ENCODE results near the gene SPC25.

Gene SPC25

GRCh38 chr2:168928113-168928831, 38.0 kb upstream of the SPC25 start:
- DNase-seq (ENCODE audit: low spot score) = no peak
- H3K18ac ChIP-seq (ENCODE audit: low read length) = no peak overlapping the region
- H2BK5ac ChIP-seq (ENCODE audit: low read length) = no peak overlapping the region
- no peak overlapping the region for H3K4ac ChIP-seq (ENCODE audit: low read length)
- no peak overlapping the region for H2BK12ac ChIP-seq (ENCODE audit: low read length)
- no peak overlapping the region for H4K91ac ChIP-seq (ENCODE audit: low read depth, low read length, poor library complexity)
- no peak overlapping the region for H3K9ac ChIP-seq (ENCODE audit: low read depth, low read length, poor library complexity)
- H2BK15ac ChIP-seq (ENCODE audit: low read length) = no peak overlapping the region
- no peak overlapping the region for H3K4me2 ChIP-seq (ENCODE audit: insufficient read depth, low read length, poor library complexity, severe bottlenecking)
- no peak overlapping the region for H2AK5ac ChIP-seq (ENCODE audit: low read depth, low read length)
- H2BK120ac ChIP-seq (ENCODE audit: low read depth, low read length) = no peak overlapping the region
- H3K4me1 ChIP-seq (ENCODE audit: control insufficient read depth in 2 of 2, insufficient read depth in 1 of 2, low read depth in 1 of 2, low read length in 2 of 2) = no peaks in the 10 kb centered on the region
- H3K9me3 ChIP-seq (replicated peaks in 1 of 2; ENCODE audit: control insufficient read depth in 2 of 2, insufficient read depth in 1 of 2, low read depth in 1 of 2, low read length in 2 of 2) = no peaks in the 10 kb centered on the region
- no peaks in the 10 kb centered on the region for H3K27me3 ChIP-seq (ENCODE audit: control insufficient read depth in 3 of 3, insufficient read depth in 3 of 3, low read depth in 1 of 3, low read length in 3 of 3)
- H3K36me3 ChIP-seq (replicated peaks in 1 of 2; ENCODE audit: control insufficient read depth in 2 of 2, insufficient read depth in 2 of 2, low read length in 2 of 2) = no peaks in the 10 kb centered on the region
- no peak overlapping the region for H3K4me3 ChIP-seq (ENCODE audit: low read length in 2 of 2)
- H3K23ac ChIP-seq (ENCODE audit: low read depth, low read length, poor library complexity) = no peak overlapping the region
- WGBS, 2 donors (ENCODE audit: extremely low coverage in 2 of 2, insufficient read length in 2 of 2, insufficient replicate concordance in 1 of 2) = no CpG with 5 or more reads among the region's 3 CpGs
- no peaks in the 10 kb centered on the region for H3K79me1 ChIP-seq (ENCODE audit: low read depth, low read length)
- no peak overlapping the region for H2AFZ ChIP-seq (ENCODE audit: low read length)
- H4K8ac ChIP-seq (ENCODE audit: low read depth, low read length) = no peak overlapping the region
- H3K14ac ChIP-seq (ENCODE audit: low read length) = no peak overlapping the region
- H3K27ac ChIP-seq (replicated peaks; ENCODE audit: low read length) = no peak overlapping the region

DNA sequence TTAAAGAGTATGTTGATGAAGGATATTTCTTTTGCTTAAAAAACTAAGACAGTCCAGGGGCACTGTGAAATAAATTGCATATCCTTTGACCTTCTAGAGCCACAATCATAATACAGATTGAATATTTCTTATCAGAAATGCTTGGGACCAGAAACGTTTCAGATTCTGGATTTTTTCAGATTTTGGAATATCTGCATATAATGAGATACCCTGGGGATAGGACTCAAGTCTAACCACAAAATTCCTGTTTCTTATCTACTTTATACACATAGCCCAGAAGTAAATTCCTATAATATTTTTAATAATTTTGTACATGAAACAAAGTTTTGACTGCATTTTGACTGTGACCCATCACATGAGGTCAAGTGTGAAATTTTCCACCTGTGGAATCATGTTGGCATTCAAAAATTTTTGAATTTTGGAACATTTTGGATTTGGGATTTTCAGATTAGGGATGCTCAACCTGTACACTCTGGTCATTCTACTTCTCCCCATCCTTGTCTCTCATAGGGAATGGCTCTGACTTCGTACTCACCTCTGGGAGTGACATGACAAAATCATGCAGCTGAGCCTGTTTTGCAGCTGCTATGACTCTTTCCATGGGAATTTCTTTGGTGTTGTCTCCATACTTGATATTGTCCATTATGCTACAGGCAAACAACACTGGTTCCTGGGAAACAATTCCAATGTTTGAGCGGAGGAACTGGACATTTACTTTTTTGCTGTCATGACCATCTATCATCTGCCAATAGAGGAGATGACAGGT, 36.6 kb upstream of the SPC25 start:
- Histone ChIP-seq H2BK120ac (ENCODE audit: low read depth, low read length) (no peak overlapping the region), H3K4me3 (ENCODE audit: low read length in 2 of 2) (no peak overlapping the region), H3K18ac (ENCODE audit: low read length) (no peak overlapping the region), H2AK5ac (ENCODE audit: low read depth, low read length) (no peak overlapping the region), H3K9ac (ENCODE audit: low read depth, low read length, poor library complexity) (no peak overlapping the region), H3K4me1 (ENCODE audit: control insufficient read depth in 2 of 2, insufficient read depth in 1 of 2, low read depth in 1 of 2, low read length in 2 of 2) (no peaks in the 10 kb centered on the region), H3K27me3 (ENCODE audit: control insufficient read depth in 3 of 3, insufficient read depth in 3 of 3, low read depth in 1 of 3, low read length in 3 of 3) (no peaks in the 10 kb centered on the region), H3K79me1 (ENCODE audit: low read depth, low read length) (no peaks in the 10 kb centered on the region), H4K91ac (ENCODE audit: low read depth, low read length, poor library complexity) (no peak overlapping the region), H3K9me3 (replicated peaks in 1 of 2; ENCODE audit: control insufficient read depth in 2 of 2, insufficient read depth in 1 of 2, low read depth in 1 of 2, low read length in 2 of 2) (no peaks in the 10 kb centered on the region), H3K27ac (replicated peaks; ENCODE audit: low read length) (no peak overlapping the region), H2BK15ac (ENCODE audit: low read length) (no peak overlapping the region), H3K23ac (ENCODE audit: low read depth, low read length, poor library complexity) (no peak overlapping the region), H3K4me2 (ENCODE audit: insufficient read depth, low read length, poor library complexity, severe bottlenecking) (no peak overlapping the region), H3K14ac (ENCODE audit: low read length) (no peak overlapping the region), H3K4ac (ENCODE audit: low read length) (no peak overlapping the region), H4K8ac (ENCODE audit: low read depth, low read length) (no peak overlapping the region), H2AFZ (ENCODE audit: low read length) (no peak overlapping the region), H2BK5ac (ENCODE audit: low read length) (no peak overlapping the region), H2BK12ac (ENCODE audit: low read length) (no peak overlapping the region), H3K36me3 (replicated peaks in 1 of 2; ENCODE audit: control insufficient read depth in 2 of 2, insufficient read depth in 2 of 2, low read length in 2 of 2) (no peaks in the 10 kb centered on the region)
- no peak for DNase-seq (ENCODE audit: low spot score)
- WGBS, 2 donors (ENCODE audit: extremely low coverage in 2 of 2, insufficient read length in 2 of 2, insufficient replicate concordance in 1 of 2) = no CpG with 5 or more reads among the region's 3 CpGs

DNA sequence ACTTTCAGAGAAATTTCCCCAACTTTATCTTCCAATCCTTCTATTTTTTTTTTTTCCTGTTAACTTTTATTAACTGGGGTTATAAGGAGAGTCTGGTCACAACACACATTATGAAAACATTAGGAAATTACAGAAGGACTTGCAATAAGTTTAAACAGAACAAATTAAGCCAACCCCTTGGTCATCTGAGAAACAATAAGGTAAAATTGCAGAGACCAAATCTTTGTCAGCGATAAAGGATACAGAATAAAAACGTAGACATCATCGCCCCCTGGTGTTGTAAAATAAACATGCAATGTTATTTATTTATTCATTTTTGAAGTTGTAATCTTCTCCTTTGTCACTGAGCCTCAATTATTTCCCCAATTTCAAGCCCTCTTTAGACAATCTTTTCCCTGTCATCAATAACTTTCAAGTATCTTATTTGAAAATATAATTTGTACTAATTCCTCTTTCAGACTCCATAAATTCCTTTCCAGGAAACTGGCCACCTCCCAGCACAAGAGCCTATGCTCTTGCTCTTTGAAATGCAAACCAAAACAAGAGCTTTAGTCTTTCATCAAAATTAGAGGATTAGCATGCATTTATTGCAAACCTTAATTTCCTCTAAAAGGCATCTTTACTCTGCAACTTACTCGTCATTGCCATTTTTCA, 30.4 kb upstream of the SPC25 start:
- H2BK15ac ChIP-seq (ENCODE audit: low read length) = no peak overlapping the region
- no peaks in the 10 kb centered on the region for H3K36me3 ChIP-seq (replicated peaks in 1 of 2; ENCODE audit: control insufficient read depth in 2 of 2, insufficient read depth in 2 of 2, low read length in 2 of 2)
- peaks cover 3 to 8% of the 10 kb centered on the region in 2 donors for H3K9me3 ChIP-seq (replicated peaks in 1 of 2; ENCODE audit: control insufficient read depth in 2 of 2, insufficient read depth in 1 of 2, low read depth in 1 of 2, low read length in 2 of 2)
- no peak overlapping the region for H3K23ac ChIP-seq (ENCODE audit: low read depth, low read length, poor library complexity)
- no peak overlapping the region for H2AK5ac ChIP-seq (ENCODE audit: low read depth, low read length)
- no peaks in the 10 kb centered on the region for H3K4me1 ChIP-seq (ENCODE audit: control insufficient read depth in 2 of 2, insufficient read depth in 1 of 2, low read depth in 1 of 2, low read length in 2 of 2)
- no peak overlapping the region for H2AFZ ChIP-seq (ENCODE audit: low read length)
- DNase-seq (ENCODE audit: low spot score) = peak; percentile 26
- H3K79me1 ChIP-seq (ENCODE audit: low read depth, low read length) = no peaks in the 10 kb centered on the region
- no peak overlapping the region for H2BK120ac ChIP-seq (ENCODE audit: low read depth, low read length)
- no peak overlapping the region for H2BK12ac ChIP-seq (ENCODE audit: low read length)
- H4K8ac ChIP-seq (ENCODE audit: low read depth, low read length) = no peak overlapping the region
- H3K27ac ChIP-seq (replicated peaks; ENCODE audit: low read length) = no peak overlapping the region
- WGBS, 2 donors (ENCODE audit: extremely low coverage in 2 of 2, insufficient read length in 2 of 2, insufficient replicate concordance in 1 of 2) = no CpG with 5 or more reads among the region's 4 CpGs
- H3K4me3 ChIP-seq (ENCODE audit: low read length in 2 of 2) = no peak overlapping the region
- H3K4me2 ChIP-seq (ENCODE audit: insufficient read depth, low read length, poor library complexity, severe bottlenecking) = no peak overlapping the region
- no peak overlapping the region for H4K91ac ChIP-seq (ENCODE audit: low read depth, low read length, poor library complexity)
- H3K4ac ChIP-seq (ENCODE audit: low read length) = no peak overlapping the region
- H3K14ac ChIP-seq (ENCODE audit: low read length) = no peak overlapping the region
- no peak overlapping the region for H3K9ac ChIP-seq (ENCODE audit: low read depth, low read length, poor library complexity)
- H3K27me3 ChIP-seq (ENCODE audit: control insufficient read depth in 3 of 3, insufficient read depth in 3 of 3, low read depth in 1 of 3, low read length in 3 of 3) = no peaks in the 10 kb centered on the region
- no peak overlapping the region for H3K18ac ChIP-seq (ENCODE audit: low read length)
- H2BK5ac ChIP-seq (ENCODE audit: low read length) = no peak overlapping the region

- no peak overlapping the region for H4K8ac ChIP-seq (ENCODE audit: low read depth, low read length)
- DNase-seq (ENCODE audit: low spot score) = no peak
- no peak overlapping the region for H3K4ac ChIP-seq (ENCODE audit: low read length)
- H3K27ac ChIP-seq (replicated peaks; ENCODE audit: low read length) = no peak overlapping the region
- no peak overlapping the region for H2AK5ac ChIP-seq (ENCODE audit: low read depth, low read length)
- H3K79me1 ChIP-seq (ENCODE audit: low read depth, low read length) = no peaks in the 10 kb centered on the region
- H3K18ac ChIP-seq (ENCODE audit: low read length) = no peak overlapping the region
- no peak overlapping the region for H3K14ac ChIP-seq (ENCODE audit: low read length)
- H3K23ac ChIP-seq (ENCODE audit: low read depth, low read length, poor library complexity) = no peak overlapping the region
- no peaks in the 10 kb centered on the region for H3K36me3 ChIP-seq (replicated peaks in 1 of 2; ENCODE audit: control insufficient read depth in 2 of 2, insufficient read depth in 2 of 2, low read length in 2 of 2)
- H3K4me1 ChIP-seq (ENCODE audit: control insufficient read depth in 2 of 2, insufficient read depth in 1 of 2, low read depth in 1 of 2, low read length in 2 of 2) = peaks cover 5 to 6% of the 10 kb centered on the region in 2 donors
- H3K27me3 ChIP-seq (ENCODE audit: control insufficient read depth in 3 of 3, insufficient read depth in 3 of 3, low read depth in 1 of 3, low read length in 3 of 3) = no peaks in the 10 kb centered on the region
- H3K9ac ChIP-seq (ENCODE audit: low read depth, low read length, poor library complexity) = no peak overlapping the region
- H2BK15ac ChIP-seq (ENCODE audit: low read length) = no peak overlapping the region
- no peak overlapping the region for H2BK12ac ChIP-seq (ENCODE audit: low read length)
- H3K4me2 ChIP-seq (ENCODE audit: insufficient read depth, low read length, poor library complexity, severe bottlenecking) = no peak overlapping the region
- no peak overlapping the region for H2BK120ac ChIP-seq (ENCODE audit: low read depth, low read length)
- no peak overlapping the region for H3K4me3 ChIP-seq (ENCODE audit: low read length in 2 of 2)
- H3K9me3 ChIP-seq (replicated peaks in 1 of 2; ENCODE audit: control insufficient read depth in 2 of 2, insufficient read depth in 1 of 2, low read depth in 1 of 2, low read length in 2 of 2) = peaks cover 6 to 9% of the 10 kb centered on the region in 2 donors
- no CpG with 5 or more reads among the region's 4 CpGs for WGBS, 2 donors (ENCODE audit: extremely low coverage in 2 of 2, insufficient read length in 2 of 2, insufficient replicate concordance in 1 of 2)
- no peak overlapping the region for H4K91ac ChIP-seq (ENCODE audit: low read depth, low read length, poor library complexity)
- no peak overlapping the region for H2BK5ac ChIP-seq (ENCODE audit: low read length)
- H2AFZ ChIP-seq (ENCODE audit: low read length) = no peak overlapping the region
Measured at GRCh38 chr2:168916331-168916675, 26.1 kb upstream of the SPC25 start.
